ENCODE results near the gene TRPM3.

TRPM3 gene

DNA sequence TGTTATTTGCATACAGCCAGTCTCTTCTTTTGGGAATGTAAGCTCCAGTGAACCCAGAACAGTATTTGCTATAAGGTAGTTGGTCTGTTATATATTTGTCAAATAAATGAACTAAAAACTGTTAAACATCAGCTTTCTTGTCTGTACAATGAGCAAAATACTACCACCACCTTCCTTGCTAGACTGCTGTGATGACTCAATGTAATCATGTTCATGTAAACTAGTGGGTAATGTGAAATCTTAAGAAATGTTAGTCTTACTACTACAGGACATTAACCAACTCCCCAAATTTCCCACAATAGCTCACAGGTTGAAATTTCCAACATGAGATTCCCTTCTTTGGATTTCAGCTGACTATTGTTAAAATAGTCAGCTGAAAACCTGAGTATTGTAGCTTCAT lies 176.1 kb downstream of the TRPM3 start:
- DNase-seq: no peak

GRCh38 chr9:70941191-70941590 lies 180.2 kb downstream of the TRPM3 start:
- DNase-seq: no peak

DNA sequence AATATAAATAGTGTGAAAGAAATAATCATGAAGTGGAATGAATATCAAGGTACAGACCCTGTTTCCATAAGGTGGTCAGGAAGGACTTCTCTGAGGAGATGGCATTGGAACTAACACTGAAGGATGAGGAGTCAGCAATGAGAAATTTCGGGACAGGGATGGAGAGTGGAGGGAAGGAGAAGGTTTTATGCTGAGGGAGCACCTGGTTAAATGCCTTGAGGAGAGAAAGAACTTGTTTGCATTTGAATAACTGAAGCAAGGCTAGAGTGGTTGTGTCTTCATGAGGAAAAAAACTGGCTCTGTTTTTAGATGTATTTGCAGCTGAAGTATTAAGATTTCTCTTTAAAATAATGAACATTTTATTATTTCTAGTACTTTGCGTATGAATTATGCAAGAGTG lies 180.8 kb downstream of the TRPM3 start:
- DNase-seq: no peak

DNA sequence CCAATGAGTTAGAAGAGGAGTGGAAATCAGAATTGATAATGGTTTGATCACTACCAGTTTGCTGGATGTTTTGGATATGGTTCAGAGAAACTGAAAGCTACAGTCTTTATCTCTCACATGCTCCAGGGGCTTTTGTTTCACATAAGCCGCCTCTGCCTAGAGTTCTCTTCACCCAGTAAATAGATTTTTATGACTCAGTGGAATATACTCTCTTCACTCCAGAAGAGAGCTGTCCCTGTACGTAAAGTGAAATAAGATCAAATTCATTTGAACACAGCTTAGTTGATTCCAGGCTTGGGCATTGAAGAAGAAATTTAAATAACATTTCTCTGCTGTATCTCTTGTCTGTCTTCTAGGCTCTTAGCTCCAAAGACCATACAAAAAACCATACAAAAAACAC lies 184.9 kb downstream of the TRPM3 start:
- no peak for DNase-seq

DNA sequence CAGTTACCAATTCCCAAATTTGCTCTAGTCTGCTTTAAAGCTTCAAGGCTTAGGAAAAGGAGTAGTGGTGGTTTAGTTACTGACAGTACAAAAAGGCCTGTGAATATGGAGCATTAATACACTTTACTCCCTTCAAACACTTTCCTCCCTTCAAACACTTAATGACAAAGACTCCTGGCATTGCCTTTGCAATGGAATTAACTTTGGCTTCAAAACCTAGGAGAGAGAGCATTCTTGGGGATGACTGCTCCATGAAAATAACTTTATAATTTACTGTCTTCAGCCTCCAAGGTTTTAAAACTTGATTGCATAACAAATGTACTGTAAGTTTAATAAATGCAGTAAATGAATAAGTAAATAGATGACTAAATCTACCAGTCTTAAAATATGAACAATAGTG lies 185.6 kb downstream of the TRPM3 start:
- DNase-seq: no peak

- no peak for DNase-seq
Observed at GRCh38 chr9:70934642-70935041, 186.8 kb downstream of the TRPM3 start.

GRCh38 chr9:70933321-70933720 lies 188.1 kb downstream of the TRPM3 start:
- DNase-seq: no peak

DNA sequence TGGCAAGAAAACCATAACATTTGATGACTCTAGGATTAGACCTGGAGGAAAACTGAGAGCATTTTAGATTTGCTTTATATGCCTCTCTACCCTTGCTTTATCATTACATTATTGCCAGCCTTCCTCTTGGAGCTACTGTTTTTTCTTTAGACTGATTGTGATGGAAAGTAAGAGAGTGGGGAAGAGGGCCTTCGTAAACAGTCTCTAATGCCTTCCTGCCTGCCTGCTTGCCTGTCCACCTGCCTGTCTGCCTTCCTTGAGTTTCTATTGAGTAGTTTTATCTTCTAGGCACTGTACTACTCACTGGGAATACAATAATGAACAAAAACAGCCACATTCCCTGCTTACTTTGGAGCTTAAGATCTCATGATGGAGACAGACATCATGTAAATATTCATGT lies 189.3 kb downstream of the TRPM3 start:
- no peak for DNase-seq

DNA sequence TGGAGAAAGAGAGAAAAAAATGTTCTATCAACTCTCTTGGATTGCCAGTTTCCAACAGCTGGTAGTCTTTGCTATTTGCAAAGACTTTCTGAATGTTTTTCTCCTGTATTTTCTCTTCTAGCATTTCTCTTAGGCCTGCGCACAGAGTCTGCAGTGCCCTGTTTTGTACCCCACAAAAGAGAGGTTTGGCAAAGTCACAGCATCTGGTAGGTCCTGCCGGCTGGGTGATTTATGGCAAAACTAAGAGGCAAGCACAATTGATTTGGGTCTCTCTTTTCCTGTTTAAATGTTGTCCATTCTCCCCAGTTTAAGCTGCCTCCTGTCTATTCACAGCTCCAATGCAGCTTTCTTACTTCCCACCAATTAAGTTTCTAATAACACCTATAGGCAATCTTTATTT lies 193.9 kb downstream of the TRPM3 start:
- DNase-seq: no peak

GRCh38 chr9:70924895-70925547 lies 196.4 kb downstream of the TRPM3 start:
- no peak for DNase-seq

DNA sequence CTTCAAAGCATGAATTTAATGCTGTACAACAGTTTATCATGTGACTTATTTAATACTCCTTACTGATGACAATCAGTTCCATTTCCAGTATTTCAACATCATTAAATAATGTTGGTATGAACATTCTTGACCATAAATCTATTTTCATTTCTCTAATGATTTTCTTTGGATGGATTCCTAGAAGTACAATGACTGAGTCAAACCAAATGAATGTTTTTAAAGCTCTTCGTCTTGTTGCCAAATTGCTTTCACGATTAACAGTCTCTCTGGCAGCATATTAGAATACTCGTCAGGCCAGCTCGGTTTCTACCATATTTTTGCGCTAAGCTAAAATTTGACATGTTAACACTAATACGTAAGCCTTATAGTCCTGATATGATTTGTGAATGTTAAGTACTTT lies 197.0 kb downstream of the TRPM3 start:
- no peak for DNase-seq

GRCh38 chr9:70923961-70924360 lies 197.5 kb downstream of the TRPM3 start:
- DNase-seq: no peak

DNA sequence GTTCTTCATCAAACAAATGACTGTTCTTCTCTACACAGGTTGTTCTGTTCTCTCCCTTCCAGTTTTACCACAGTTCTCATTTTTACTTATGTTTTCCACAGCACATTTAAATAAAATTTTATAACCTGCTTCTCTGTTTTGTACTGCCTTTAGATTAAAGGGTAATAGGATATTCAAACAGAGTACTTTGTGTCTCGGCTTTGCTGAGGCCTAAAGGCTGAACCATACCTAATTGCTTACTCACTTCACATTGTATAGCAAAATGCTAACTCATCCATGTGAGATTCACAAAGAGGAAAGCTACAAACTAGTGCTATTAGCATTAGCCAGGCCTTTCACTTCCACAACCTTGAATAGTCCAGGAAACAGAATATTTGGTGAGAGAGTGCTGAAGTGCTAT lies 200.3 kb downstream of the TRPM3 start:
- no peak for DNase-seq

DNA sequence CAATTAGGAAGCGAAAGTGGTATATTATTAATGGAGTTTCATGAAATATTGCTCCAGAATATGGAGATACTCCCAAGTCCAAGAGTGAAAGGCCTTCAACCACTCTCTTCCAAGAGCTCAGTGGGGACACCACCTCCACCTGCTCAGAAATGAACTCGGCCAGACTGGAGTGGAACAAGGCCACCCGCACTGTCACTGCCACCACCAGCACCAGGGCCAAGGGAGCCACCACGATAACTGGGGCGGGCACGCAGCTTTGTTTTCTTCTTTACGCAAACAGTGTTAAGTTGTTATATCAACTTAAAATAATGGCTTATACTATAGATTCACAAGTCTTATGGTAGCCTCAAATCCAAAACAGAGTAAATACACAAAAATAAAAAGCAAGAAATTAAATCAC lies 204.1 kb downstream of the TRPM3 start:
- no peak for DNase-seq

GRCh38 chr9:70911791-70912190 lies 209.6 kb downstream of the TRPM3 start:
- no peak for DNase-seq

DNA sequence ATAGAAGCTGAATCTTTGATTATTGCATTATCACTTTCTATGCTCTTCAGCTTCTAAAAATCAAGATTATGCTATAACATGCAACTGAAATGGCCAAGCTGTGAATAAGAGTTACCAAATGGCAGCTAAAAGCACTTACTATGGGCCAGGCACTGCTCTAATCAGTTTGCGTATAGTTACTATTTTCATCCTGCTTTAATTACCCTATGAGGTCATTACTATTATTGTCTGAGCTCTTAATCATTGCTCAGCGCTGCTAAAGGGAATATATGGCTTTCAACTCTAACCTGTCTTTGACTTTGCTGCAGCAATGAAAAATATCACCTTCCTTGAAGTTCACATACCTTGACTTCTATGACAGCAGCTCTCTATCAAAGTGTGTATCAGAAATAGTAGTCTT lies 210.8 kb downstream of the TRPM3 start:
- DNase-seq: no peak

GRCh38 chr9:70902692-70903131 lies 218.7 kb downstream of the TRPM3 start:
- no peak for DNase-seq

DNA sequence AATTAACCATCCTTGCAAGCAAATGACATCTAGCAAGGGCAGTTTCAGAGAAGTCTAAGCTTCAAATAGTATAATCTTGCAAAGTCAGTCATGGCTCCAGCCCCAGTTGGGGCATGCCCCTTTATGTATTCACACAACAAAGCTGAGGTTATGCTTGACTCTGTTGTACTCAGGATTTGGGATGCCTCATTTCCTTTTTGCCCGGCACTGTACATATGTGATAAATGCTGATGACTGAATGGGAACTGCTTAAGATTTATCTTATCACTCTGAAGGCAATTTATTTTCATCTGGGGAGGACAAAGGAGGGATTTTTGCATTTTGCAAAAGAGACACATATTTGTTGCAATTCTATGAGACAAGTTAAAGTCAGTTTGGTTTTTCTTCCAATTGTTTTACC lies 219.2 kb downstream of the TRPM3 start:
- no peak for DNase-seq

GRCh38 chr9:70901746-70902145 lies 219.7 kb downstream of the TRPM3 start:
- DNase-seq: no peak

- no peak for DNase-seq
Observed at GRCh38 chr9:70901013-70901412, 220.4 kb downstream of the TRPM3 start.

- DNase-seq: no peak
Observed at GRCh38 chr9:70893580-70894122, 227.8 kb downstream of the TRPM3 start.

- no peak for DNase-seq
Observed at GRCh38 chr9:70888471-70888870, 232.9 kb downstream of the TRPM3 start.

- no peak for DNase-seq
Observed at GRCh38 chr9:70887826-70888225, 233.6 kb downstream of the TRPM3 start.

DNA sequence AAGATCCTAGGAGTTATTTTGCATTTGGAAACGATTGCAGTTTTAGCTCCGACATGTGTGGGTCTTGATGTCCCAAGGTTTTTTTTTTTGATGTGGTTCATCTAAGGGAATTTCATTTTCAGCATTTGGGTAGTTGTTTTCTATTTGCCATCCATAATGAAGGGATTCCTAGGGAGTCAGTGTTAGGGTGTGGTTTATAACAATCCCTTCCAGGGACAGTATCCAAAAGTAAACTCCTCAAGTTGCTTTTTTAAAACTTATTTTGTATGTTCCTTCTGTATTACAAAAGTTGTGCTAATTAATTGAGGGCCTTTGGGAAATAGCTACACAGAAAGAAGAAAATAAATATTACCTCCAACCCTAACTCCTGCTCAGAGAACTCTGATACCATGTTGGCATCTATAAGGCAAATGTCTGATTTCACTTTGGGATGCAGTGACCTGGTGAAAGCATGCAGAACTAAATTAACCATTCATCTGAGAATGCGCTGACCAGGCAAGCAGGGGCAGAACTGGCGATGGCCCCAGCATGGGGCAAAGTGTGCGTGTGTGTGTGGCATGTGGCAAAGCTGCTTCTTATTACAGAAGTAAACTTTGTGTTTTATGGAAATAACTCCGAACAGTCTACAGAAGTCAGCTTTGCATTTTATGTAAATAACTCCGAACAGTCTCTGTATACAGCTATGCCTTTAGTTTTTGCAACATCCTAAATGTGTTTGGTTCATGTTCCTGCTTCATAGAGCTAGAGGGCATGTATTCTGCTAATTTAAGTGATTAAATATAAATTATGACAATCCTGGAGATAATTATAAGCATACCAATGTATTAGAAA lies 237.2 kb downstream of the TRPM3 start:
- no peak for DNase-seq

Data from effector CD8-positive, alpha-beta T cell (primary cell).